Measurements from ENCODE around the gene IGF2. TPM values are rescaled to one million over a fixed set of nuclear protein-coding genes. Genes with fewer than 3 reads are reported as not detected.
A peak's percentile ranks its signal among the peaks of the same experiment; 100 is the strongest.

IGF2 gene
- total RNA-seq, 3 donors from 2014 or later = 4.6 to 12.5 (median 5.7) TPM

DNA sequence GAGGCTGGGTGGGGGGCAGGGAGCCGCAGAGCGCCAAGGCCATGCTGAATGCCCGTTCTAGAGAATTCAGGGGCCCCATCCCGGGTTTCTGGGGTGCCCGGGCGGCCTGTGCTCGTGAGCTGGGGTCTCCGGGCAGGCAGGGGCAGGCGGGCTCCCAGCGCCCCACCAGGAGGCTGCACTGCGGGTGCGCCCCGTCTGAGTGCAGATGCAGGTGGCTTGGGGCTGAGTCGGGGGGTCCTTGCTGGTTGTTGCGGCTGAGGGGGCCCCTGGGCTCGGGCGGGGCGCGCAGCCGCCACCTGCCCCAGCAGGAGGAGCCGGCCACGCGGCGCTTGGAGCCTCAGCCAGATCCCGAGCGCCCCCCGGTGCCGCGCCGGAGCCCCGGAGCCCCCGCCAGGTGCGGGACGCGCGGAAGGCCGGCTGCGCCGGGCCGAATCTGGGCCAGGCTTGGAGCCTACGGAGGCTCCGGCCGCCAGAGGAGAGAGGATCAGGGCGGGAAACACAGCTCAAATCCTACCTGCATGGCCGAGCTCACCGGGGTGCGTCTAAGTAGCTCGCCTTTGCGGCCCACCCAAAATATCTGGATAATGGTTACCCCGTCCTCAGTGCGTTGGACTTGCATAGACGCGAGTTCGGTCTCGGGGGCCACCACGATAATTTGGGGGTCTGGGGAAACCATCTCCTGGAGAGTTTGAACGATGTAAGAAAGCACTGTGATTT is 590 bp upstream of the IGF2 start:
- DNase-seq = no peak
- no peak for ATAC-seq
- Mint-ChIP-seq H3K4me1 (ENCODE audit: low read depth) (peaks cover 34% of the 10 kb centered on the region), H3K36me3 (ENCODE audit: insufficient read depth) (no peaks in the 10 kb centered on the region), H3K27me3 (ENCODE audit: low read depth) (peaks cover 59% of the 10 kb centered on the region), H3K4me3 (peak overlapping the region; percentile 40), H3K9me3 (no peaks in the 10 kb centered on the region)

- peak in 1 of 2 donors; percentile 4 for ATAC-seq
- peaks cover 28% of the 10 kb centered on the region for H3K4me1 Mint-ChIP-seq (ENCODE audit: low read depth)
- H3K9me3 Mint-ChIP-seq = no peaks in the 10 kb centered on the region
- no peaks in the 10 kb centered on the region for H3K36me3 Mint-ChIP-seq (ENCODE audit: insufficient read depth)
- DNase-seq = no peak
- H3K4me3 Mint-ChIP-seq = peak overlapping the region; percentile 74
- H3K27me3 Mint-ChIP-seq (ENCODE audit: low read depth) = peaks cover 65% of the 10 kb centered on the region
Observed at GRCh38 chr11:2138431-2139122, 612 bp downstream of the IGF2 start.

- ATAC-seq = no peak
- H3K4me3 Mint-ChIP-seq = peak overlapping the region; percentile 74
- peaks cover 22% of the 10 kb centered on the region for H3K4me1 Mint-ChIP-seq (ENCODE audit: low read depth)
- H3K36me3 Mint-ChIP-seq (ENCODE audit: insufficient read depth) = no peaks in the 10 kb centered on the region
- peaks cover 68% of the 10 kb centered on the region for H3K27me3 Mint-ChIP-seq (ENCODE audit: low read depth)
- no peaks in the 10 kb centered on the region for H3K9me3 Mint-ChIP-seq
- no peak for DNase-seq
Observed at GRCh38 chr11:2138068-2138430, 1.1 kb downstream of the IGF2 start.

GRCh38 chr11:2137202-2138067 is 1.8 kb downstream of the IGF2 start:
- no peak for DNase-seq
- no peak for ATAC-seq
- peaks cover 16% of the 10 kb centered on the region for H3K4me1 Mint-ChIP-seq (ENCODE audit: low read depth)
- H3K36me3 Mint-ChIP-seq (ENCODE audit: insufficient read depth) = no peaks in the 10 kb centered on the region
- H3K9me3 Mint-ChIP-seq = no peaks in the 10 kb centered on the region
- H3K4me3 Mint-ChIP-seq = peak overlapping the region; percentile 38
- H3K27me3 Mint-ChIP-seq (ENCODE audit: low read depth) = peaks cover 64% of the 10 kb centered on the region

DNA sequence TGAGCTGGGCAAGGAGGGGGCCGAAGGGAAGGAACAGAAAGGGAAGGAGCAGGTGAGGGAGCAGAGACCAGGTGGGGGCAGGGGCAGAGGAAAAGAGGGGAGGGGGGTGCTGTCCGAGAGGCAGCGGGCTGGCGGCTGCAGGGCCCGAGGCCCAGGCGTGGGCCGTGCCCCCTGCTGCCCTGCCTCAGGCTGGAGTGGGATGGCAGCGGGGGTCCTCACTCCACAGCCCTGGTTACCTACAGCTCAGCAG is 2.3 kb downstream of the IGF2 start:
- Mint-ChIP-seq H3K36me3 (ENCODE audit: insufficient read depth) (no peaks in the 10 kb centered on the region), H3K4me1 (ENCODE audit: low read depth) (peaks cover 11% of the 10 kb centered on the region), H3K4me3 (no peak overlapping the region), H3K27me3 (ENCODE audit: low read depth) (peaks cover 61% of the 10 kb centered on the region), H3K9me3 (no peaks in the 10 kb centered on the region)
- ATAC-seq (no peak), DNase-seq (no peak)

DNA sequence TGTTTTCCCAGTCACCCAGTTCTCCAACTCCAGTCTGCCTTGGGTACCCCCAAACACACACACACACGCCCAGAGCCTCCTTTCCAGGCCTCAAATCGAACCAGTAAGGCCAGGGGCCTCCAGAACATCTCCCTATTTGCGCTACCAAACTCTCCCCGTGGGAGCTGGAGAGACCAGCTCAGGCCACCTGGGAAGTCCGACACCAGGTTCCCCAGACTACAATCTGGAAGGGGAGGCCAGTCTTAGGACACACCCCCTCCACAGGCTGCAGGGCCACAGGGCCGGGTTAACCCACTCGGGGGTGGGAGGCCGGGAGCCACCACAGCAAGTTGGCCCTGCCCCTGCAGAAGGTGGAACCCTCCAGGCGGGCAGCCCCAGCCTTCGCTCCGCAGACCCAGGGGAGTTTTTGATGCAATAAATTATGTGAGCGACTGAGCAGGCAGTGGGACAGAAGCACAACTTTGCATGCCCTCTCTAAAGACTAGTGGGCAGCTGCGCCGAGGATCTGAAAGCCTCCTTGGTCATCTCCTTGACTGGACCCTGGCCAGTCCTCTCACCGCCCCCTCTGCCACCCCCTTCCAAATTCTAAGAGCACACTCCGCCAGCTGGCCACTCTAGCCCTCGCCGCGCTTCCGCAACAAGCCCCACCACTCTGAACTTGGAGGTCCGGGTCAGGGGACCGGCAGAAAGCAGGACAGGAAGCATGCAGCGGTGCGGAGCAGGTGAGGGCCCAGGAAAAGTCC is 2.8 kb downstream of the IGF2 start:
- ATAC-seq = no peak
- Mint-ChIP-seq H3K27me3 (ENCODE audit: low read depth) (peaks cover 63% of the 10 kb centered on the region), H3K9me3 (no peaks in the 10 kb centered on the region), H3K36me3 (ENCODE audit: insufficient read depth) (no peaks in the 10 kb centered on the region), H3K4me1 (ENCODE audit: low read depth) (peaks cover 8% of the 10 kb centered on the region), H3K4me3 (no peak overlapping the region)
- DNase-seq = no peak

- Mint-ChIP-seq H3K9me3 (no peaks in the 10 kb centered on the region), H3K36me3 (ENCODE audit: insufficient read depth) (no peaks in the 10 kb centered on the region), H3K4me1 (ENCODE audit: low read depth) (peaks cover 4% of the 10 kb centered on the region), H3K4me3 (no peak overlapping the region), H3K27me3 (ENCODE audit: low read depth) (peaks cover 61% of the 10 kb centered on the region)
- ATAC-seq (no peak), DNase-seq (no peak)
Observed at GRCh38 chr11:2135648-2136201, 3.5 kb downstream of the IGF2 start.

DNA sequence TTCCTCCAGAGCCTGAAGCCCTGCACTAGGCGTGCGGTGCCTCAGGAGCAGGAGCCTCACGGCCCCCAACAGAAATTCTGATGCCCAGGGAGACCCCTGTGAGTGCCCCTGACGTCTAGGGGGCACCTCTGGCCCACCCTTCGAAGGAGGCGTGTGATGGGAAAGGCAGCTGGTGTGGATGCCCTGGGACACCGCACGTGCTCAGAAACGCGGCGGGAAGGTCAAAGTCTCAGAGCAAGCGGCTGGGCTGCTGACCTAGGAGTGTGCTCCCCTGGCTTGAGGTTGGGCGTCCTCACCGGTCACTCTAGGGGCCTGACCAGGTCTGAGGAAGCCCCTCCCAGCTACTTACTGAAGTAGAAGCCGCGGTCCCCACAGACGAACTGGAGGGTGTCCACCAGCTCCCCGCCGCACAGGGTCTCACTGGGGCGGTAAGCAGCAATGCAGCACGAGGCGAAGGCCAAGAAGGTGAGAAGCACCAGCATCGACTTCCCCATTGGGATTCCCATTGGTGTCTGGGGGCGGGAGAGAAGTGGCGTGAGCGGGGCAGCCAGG is 4.1 kb downstream of the IGF2 start:
- DNase-seq (no peak), ATAC-seq (no peak)
- Mint-ChIP-seq H3K4me3 (no peak overlapping the region), H3K9me3 (no peaks in the 10 kb centered on the region), H3K4me1 (ENCODE audit: low read depth) (peaks cover 4% of the 10 kb centered on the region), H3K27me3 (ENCODE audit: low read depth) (peaks cover 61% of the 10 kb centered on the region), H3K36me3 (ENCODE audit: insufficient read depth) (no peaks in the 10 kb centered on the region)

- DNase-seq = no peak
- no peak for ATAC-seq
- H3K4me3 Mint-ChIP-seq = no peak overlapping the region
- peaks cover 59% of the 10 kb centered on the region for H3K27me3 Mint-ChIP-seq (ENCODE audit: low read depth)
- H3K36me3 Mint-ChIP-seq (ENCODE audit: insufficient read depth) = no peaks in the 10 kb centered on the region
- H3K4me1 Mint-ChIP-seq (ENCODE audit: low read depth) = peaks cover 2% of the 10 kb centered on the region
- no peaks in the 10 kb centered on the region for H3K9me3 Mint-ChIP-seq
Observed at GRCh38 chr11:2134022-2135010, 4.9 kb downstream of the IGF2 start.

DNA sequence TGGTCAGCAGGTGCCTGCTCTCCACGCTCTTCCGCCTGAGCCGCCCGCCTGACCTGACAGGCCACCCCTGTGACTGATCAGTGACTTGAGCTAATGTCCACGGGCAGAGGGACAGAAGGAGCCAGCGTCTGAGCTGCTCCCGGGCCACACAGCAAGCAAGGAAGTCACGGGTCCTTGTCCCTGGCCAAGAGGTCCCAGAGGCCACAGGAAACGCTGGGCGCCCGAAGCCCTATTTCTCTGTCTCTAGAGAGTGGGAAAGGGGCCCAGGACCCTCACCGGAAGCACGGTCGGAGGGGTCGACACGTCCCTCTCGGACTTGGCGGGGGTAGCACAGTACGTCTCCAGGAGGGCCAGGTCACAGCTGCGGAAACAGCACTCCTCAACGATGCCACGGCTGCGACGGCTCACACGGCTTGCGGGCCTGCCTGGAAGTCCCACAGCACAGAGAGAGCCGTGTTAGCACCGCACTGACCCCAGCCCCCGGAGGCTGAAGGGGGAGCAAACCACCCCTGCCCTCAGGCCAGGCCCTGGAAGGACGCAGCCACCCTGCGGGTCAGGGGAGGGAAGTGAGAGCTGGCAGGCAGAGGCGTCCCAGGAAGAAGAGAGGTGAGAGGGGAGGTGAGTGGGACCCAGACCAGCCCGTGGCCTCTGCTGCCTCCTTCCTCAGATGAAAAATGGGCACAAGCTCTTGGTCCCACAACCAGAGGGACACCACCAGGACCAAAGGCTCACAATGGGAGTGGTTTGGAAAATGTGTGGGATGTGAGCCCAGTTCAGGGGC is 5.8 kb downstream of the IGF2 start:
- no peak for ATAC-seq
- H3K36me3 Mint-ChIP-seq (ENCODE audit: insufficient read depth) = no peaks in the 10 kb centered on the region
- H3K9me3 Mint-ChIP-seq = no peaks in the 10 kb centered on the region

GRCh38 chr11:2132874-2133240 is 6.3 kb downstream of the IGF2 start:
- H3K4me1 Mint-ChIP-seq (ENCODE audit: low read depth) = no peaks in the 10 kb centered on the region
- DNase-seq = no peak
- H3K9me3 Mint-ChIP-seq = no peaks in the 10 kb centered on the region
- H3K4me3 Mint-ChIP-seq = no peak overlapping the region
- H3K36me3 Mint-ChIP-seq (ENCODE audit: insufficient read depth) = no peaks in the 10 kb centered on the region
- ATAC-seq = no peak
- H3K27me3 Mint-ChIP-seq (ENCODE audit: low read depth) = peaks cover 60% of the 10 kb centered on the region

More for the DNA sequence above, 5.8 kb downstream of the IGF2 start:
- peaks cover 62% of the 10 kb centered on the region for H3K27me3 Mint-ChIP-seq (ENCODE audit: low read depth)
- H3K4me3 Mint-ChIP-seq = no peak overlapping the region
- peaks cover 2% of the 10 kb centered on the region for H3K4me1 Mint-ChIP-seq (ENCODE audit: low read depth)
- no peak for DNase-seq

- no peaks in the 10 kb centered on the region for H3K36me3 Mint-ChIP-seq (ENCODE audit: insufficient read depth)
- no peaks in the 10 kb centered on the region for H3K9me3 Mint-ChIP-seq
- H3K27me3 Mint-ChIP-seq (ENCODE audit: low read depth) = peaks cover 55% of the 10 kb centered on the region
- no peaks in the 10 kb centered on the region for H3K4me1 Mint-ChIP-seq (ENCODE audit: low read depth)
- no peak overlapping the region for H3K4me3 Mint-ChIP-seq
- no peak for DNase-seq
- no peak for ATAC-seq
Observed at GRCh38 chr11:2132246-2132645, 6.9 kb downstream of the IGF2 start.

Data from activated T-cell treated with anti-CD3 and anti-CD28 coated beads, Interleukin-2, amount 50 U/mL, for 4 hours (primary cell).